ENCODE data around the gene PEPD.
"Not testable (repeated sequence)": the region's sequence is repeated elsewhere in the genome, so short reads cannot be mapped to it uniquely, and the experiment has no call there.

The PEPD gene

GRCh38 chr19:33498391-33499000, 23.1 kb downstream of the PEPD start:
- no peak for DNase-seq (ENCODE audit: low read depth in 2 of 2)

- DNase-seq (ENCODE audit: low read depth in 2 of 2) = no peak
Measured at GRCh38 chr19:33497778-33498175, 23.8 kb downstream of the PEPD start.

- no peak for DNase-seq (ENCODE audit: low read depth in 2 of 2)
Measured at GRCh38 chr19:33497131-33497777, 24.3 kb downstream of the PEPD start.

- no peak for DNase-seq (ENCODE audit: low read depth in 2 of 2)
Measured at GRCh38 chr19:33496038-33496895, 25.3 kb downstream of the PEPD start.

- DNase-seq (ENCODE audit: low read depth in 2 of 2) = no peak
Measured at GRCh38 chr19:33493401-33494275, 28.0 kb downstream of the PEPD start.

- DNase-seq (ENCODE audit: low read depth in 2 of 2) = no peak
Measured at GRCh38 chr19:33492951-33493350, 28.6 kb downstream of the PEPD start.

- DNase-seq (ENCODE audit: low read depth in 2 of 2) = no peak
Measured at GRCh38 chr19:33492090-33492489, 29.5 kb downstream of the PEPD start.

GRCh38 chr19:33490596-33490995, 31.0 kb downstream of the PEPD start:
- DNase-seq (ENCODE audit: low read depth in 2 of 2) = not testable (repeated sequence)

- no peak for DNase-seq (ENCODE audit: low read depth in 2 of 2)
Measured at GRCh38 chr19:33490041-33490451, 31.5 kb downstream of the PEPD start.

- no peak for DNase-seq (ENCODE audit: low read depth in 2 of 2)
Measured at GRCh38 chr19:33488826-33489225, 32.8 kb downstream of the PEPD start.

GRCh38 chr19:33487901-33488800, 33.4 kb downstream of the PEPD start:
- DNase-seq (ENCODE audit: low read depth in 2 of 2) = no peak

- no peak for DNase-seq (ENCODE audit: low read depth in 2 of 2)
Measured at GRCh38 chr19:33486936-33487811, 34.4 kb downstream of the PEPD start.

GRCh38 chr19:33486407-33486806, 35.2 kb downstream of the PEPD start:
- DNase-seq (ENCODE audit: low read depth in 2 of 2) = no peak

- DNase-seq (ENCODE audit: low read depth in 2 of 2) = no peak
Measured at GRCh38 chr19:33484226-33484774, 37.3 kb downstream of the PEPD start.

GRCh38 chr19:33482476-33482875, 39.1 kb downstream of the PEPD start:
- no peak for DNase-seq (ENCODE audit: low read depth in 2 of 2)

- no peak for DNase-seq (ENCODE audit: low read depth in 2 of 2)
Measured at GRCh38 chr19:33481863-33482262, 39.7 kb downstream of the PEPD start.

GRCh38 chr19:33479570-33479969, 42.0 kb downstream of the PEPD start:
- not testable (repeated sequence) for DNase-seq (ENCODE audit: low read depth in 2 of 2)

GRCh38 chr19:33477781-33478180, 43.8 kb downstream of the PEPD start:
- no peak for DNase-seq (ENCODE audit: low read depth in 2 of 2)

GRCh38 chr19:33476151-33476707, 45.4 kb downstream of the PEPD start:
- no peak for DNase-seq (ENCODE audit: low read depth in 2 of 2)

Data from stimulated activated CD8-positive, alpha-beta memory T cell treated with anti-CD3 and anti-CD28 coated beads, Interleukin-15, amount 100 ng/mL, for 4 hours (primary cell).